Left ventricle myocardium inferior (tissue), 1 donor: ENCODE results near the gene CCDC77. TPM values are rescaled to one million over a fixed set of nuclear protein-coding genes. Genes with fewer than 3 reads are reported as not detected.
A peak's percentile ranks its signal among the peaks of the same experiment; 100 is the strongest.

Source experiments
- DNase-seq: peaks from one replicate; pipeline ENCODE4 v3.0.0-alpha.2; 2020
- H3K27ac ChIP-seq: fragments of 200-600 bp; replicated peaks from 2 replicates; pipeline ENCODE4 v1.8.0; 2021
- H3K27me3 ChIP-seq: fragments of 200-600 bp; 2 replicates; pipeline ENCODE4 v1.8.0; 2021; ENCODE audit warnings: low read depth
- H3K36me3 ChIP-seq: fragments of 200-600 bp; 2 replicates; pipeline ENCODE4 v1.8.0; 2021
- H3K4me1 ChIP-seq: fragments of 200-600 bp; 2 replicates; pipeline ENCODE4 v1.8.0; 2021
- H3K4me3 ChIP-seq: fragments of 200-600 bp; 2 replicates; pipeline ENCODE4 v1.8.0; 2021; ENCODE audit warnings: mild to moderate bottlenecking, moderate library complexity
- H3K9me3 ChIP-seq: fragments of 200-600 bp; replicated peaks from 2 replicates; pipeline ENCODE4 v1.8.0; 2021
- CTCF ChIP-seq: fragments of 200-600 bp; IDR thresholded peaks from 2 replicates; pipeline ENCODE4 v1.8.0; 2021; ENCODE audit warnings: antibody characterized with exemption, mild to moderate bottlenecking, borderline replicate concordance
- intact Hi-C: fragments of 100-400 bp; cut with micrococcal nuclease; formaldehyde crosslinking; loops from one replicate; pipeline ENCODE4 v1.11.0; 2022
- total RNA-seq: library from RNA; stranded (reverse); fragmentation: NEBNext Ultra II Directional; extraction: Animal tissue kit (Norgen Biotek cat#: 25700); gene quantifications from one replicate; pipeline ENCODE4 v1.2.1, GENCODE V29; 2021
- donor health status: DM: no; HTN: yes; CAD: no; lungs with severe emphysema.

CCDC77 gene
- total RNA-seq, 1 donor from 2014 or later: 4.8 TPM

GRCh38 chr12:462936-463705 is 61.7 kb downstream of the CCDC77 start:
- no peak for DNase-seq
- Histone ChIP-seq H3K4me1 (peaks cover 66% of the 10 kb centered on the region), H3K27ac (peak overlapping the region; percentile 91)

DNA sequence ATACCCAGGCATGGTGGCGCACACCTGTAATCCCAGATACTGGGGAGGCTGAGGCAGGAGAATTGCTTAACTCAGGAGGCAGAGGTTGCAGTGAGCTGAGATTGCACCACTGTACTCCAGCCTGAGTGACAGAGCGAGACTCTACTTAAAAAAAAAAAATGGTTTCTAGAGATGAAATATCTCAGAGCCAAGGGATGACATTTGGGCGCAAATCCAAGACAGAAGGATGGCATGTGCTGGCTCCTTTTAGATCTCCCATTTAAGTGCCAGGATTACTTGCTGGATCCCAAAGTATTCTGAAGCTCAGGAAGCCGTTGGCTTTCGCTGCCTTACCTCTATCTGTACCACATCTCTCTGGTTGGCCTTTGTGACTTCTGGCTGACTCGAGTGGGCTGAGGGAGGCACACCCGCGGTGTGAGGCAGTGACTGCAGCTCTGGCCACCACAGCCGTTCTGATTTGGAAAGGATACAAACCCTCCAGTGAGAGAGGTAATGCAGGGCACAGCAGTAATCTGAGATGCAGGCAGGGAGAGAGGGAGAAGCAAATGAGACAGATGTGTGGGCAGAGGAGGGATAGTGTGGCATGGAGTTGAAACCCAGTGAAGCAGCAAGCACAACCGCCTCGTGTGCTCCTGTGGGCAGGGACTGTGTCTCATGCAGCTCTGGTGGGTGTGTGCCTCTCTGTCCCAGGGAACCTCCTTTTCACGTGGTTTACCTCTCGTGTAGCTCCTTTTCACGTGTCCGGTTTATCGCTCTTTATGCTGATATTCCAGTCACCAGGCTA is 63.2 kb downstream of the CCDC77 start:
- Histone ChIP-seq H3K27ac (peak overlapping the region; percentile 91), H3K9me3 (no peaks in the 10 kb centered on the region), H3K4me1 (peaks cover 75% of the 10 kb centered on the region), H3K27me3 (peaks cover 37% of the 10 kb centered on the region), H3K4me3 (peak overlapping the region; percentile 22), H3K36me3 (no peaks in the 10 kb centered on the region)
- intact Hi-C loops: no loop called here
- TF ChIP-seq CTCF: no peak
- no peak for DNase-seq

More at GRCh38 chr12:462936-463705, 61.7 kb downstream of the CCDC77 start:
- Histone ChIP-seq H3K4me3 (peak overlapping the region; percentile 75), H3K27me3 (peaks cover 50% of the 10 kb centered on the region), H3K36me3 (no peaks in the 10 kb centered on the region), H3K9me3 (no peaks in the 10 kb centered on the region)
- intact Hi-C loops: no loop called here
- TF ChIP-seq CTCF: no peak

GRCh38 chr12:466039-466438 is 64.6 kb downstream of the CCDC77 start:
- Histone ChIP-seq H3K36me3 (no peaks in the 10 kb centered on the region), H3K27ac (peak overlapping the region; percentile 91), H3K27me3 (peaks cover 26% of the 10 kb centered on the region), H3K9me3 (no peaks in the 10 kb centered on the region), H3K4me1 (peaks cover 79% of the 10 kb centered on the region), H3K4me3 (peak overlapping the region; percentile 37)
- no peak for TF ChIP-seq CTCF
- DNase-seq: no peak
- intact Hi-C loops: no loop called here

DNA sequence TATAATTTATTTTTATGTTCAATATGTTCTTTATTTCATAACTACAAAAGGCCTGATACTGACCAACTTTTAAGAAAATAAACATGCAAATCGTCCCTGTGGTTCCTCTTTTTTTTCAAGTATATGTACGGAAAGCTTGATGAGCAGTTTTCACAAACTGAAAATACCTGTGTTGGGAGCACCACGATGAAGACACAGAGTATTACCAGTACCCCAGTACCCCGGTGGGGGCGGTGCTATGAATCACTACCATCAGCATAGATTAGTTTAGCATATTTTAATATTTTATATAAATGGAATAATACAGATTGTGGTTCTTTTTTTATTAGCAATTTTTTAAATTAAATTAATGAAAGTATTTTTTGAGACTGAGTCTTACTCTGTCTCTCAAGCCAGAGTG is 65.3 kb downstream of the CCDC77 start:
- no peaks in the 10 kb centered on the region for H3K9me3 ChIP-seq
- TF ChIP-seq CTCF: no peak
- no peak for DNase-seq
- H3K27ac ChIP-seq: peak overlapping the region; percentile 91
- intact Hi-C loops: no loop called here
- peak overlapping the region; percentile 37 for H3K4me3 ChIP-seq
- H3K36me3 ChIP-seq: no peaks in the 10 kb centered on the region
- peaks cover 72% of the 10 kb centered on the region for H3K4me1 ChIP-seq
- peaks cover 18% of the 10 kb centered on the region for H3K27me3 ChIP-seq

DNA sequence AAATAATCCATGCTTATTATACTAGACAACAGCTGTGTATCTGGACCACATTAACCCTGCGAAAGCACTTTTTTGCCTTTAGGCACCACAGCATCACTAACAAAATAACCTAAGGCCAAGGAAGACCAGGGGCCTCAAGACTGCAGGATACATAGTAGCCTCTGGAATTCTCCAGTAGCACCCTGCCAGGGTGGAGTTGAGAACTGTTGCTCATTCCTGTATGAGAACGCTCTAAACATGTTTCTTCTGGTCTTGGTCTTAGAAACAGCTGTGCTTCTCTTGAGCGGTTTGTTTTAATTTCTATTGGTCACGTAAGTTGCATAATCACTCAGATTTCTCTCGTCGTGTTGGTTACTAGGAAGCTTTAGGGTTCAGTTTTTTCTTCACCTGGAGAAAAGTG is 66.1 kb downstream of the CCDC77 start:
- Histone ChIP-seq H3K36me3 (no peaks in the 10 kb centered on the region), H3K4me3 (no peak overlapping the region), H3K27me3 (peaks cover 10% of the 10 kb centered on the region), H3K9me3 (no peaks in the 10 kb centered on the region), H3K27ac (peak overlapping the region; percentile 91), H3K4me1 (peaks cover 64% of the 10 kb centered on the region)
- DNase-seq: no peak
- intact Hi-C loops: no loop called here
- no peak for TF ChIP-seq CTCF
